Natural killer cell (primary cell): ENCODE results near the gene KLHL25. TPM values are rescaled to one million over a fixed set of nuclear protein-coding genes. Genes with fewer than 3 reads are reported as not detected.

ENCODE experiments used
- ATAC-seq, 3 donors: fragments of 150-1000 bp in 2 of 3; fragments of 200-7000 bp in 1 of 3; cut with Tn5 transposase; 1 replicate in 1 of 3; 2 replicates in 2 of 3; pipeline ENCODE4 v1.10.0; 2021; ENCODE audit warnings: mild to moderate bottlenecking in 2 of 3, moderate library complexity in 2 of 3
- DNase-seq, 2 donors: peaks; one replicate each; pipeline versions ENCODE4 v3.0.0 to v3.0.0-alpha.2; 2013 to 2021; ENCODE audit warnings: mixed read lengths in 1 of 2
- H3K27ac ChIP-seq: one replicate; pipeline ENCODE4 v1.5.1; 2013; ENCODE audit warnings: mild to moderate bottlenecking, low read length
- H3K27me3 ChIP-seq: one replicate; pipeline ENCODE4 v1.6.1; 2013; ENCODE audit warnings: low read length; ENCODE audit not compliant: control insufficient read depth, insufficient read depth
- H3K36me3 ChIP-seq: one replicate; pipeline ENCODE4 v1.6.1; 2013; ENCODE audit warnings: low read length; ENCODE audit not compliant: control insufficient read depth, insufficient read depth
- H3K4me1 ChIP-seq: one replicate; pipeline ENCODE4 v1.6.1; 2013; ENCODE audit warnings: low read length; ENCODE audit not compliant: control insufficient read depth, insufficient read depth
- H3K4me3 ChIP-seq: one replicate; pipeline ENCODE4 v1.5.1; 2013; ENCODE audit warnings: low read length
- H3K9me3 ChIP-seq: one replicate; pipeline ENCODE4 v1.6.1; 2013; ENCODE audit warnings: low read length; ENCODE audit not compliant: control insufficient read depth, insufficient read depth
- H3K27ac Mint-ChIP-seq, 2 donors: one replicate each; pipeline ENCODE4 v1.8.0; 2022; ENCODE audit warnings: mild to moderate bottlenecking in 2 of 2, mixed read lengths in 2 of 2, moderate library complexity in 1 of 2
- H3K27me3 Mint-ChIP-seq, 2 donors: one replicate each; pipeline ENCODE4 v1.8.0; 2022; ENCODE audit warnings: low read depth in 2 of 2, mixed read lengths in 2 of 2
- H3K36me3 Mint-ChIP-seq: one replicate; pipeline ENCODE4 v1.8.0; 2022; ENCODE audit warnings: mixed read lengths
- H3K4me1 Mint-ChIP-seq, 2 donors: one replicate each; pipeline ENCODE4 v1.8.0; 2022; ENCODE audit warnings: mixed read lengths in 2 of 2
- H3K4me3 Mint-ChIP-seq: one replicate; pipeline ENCODE4 v1.8.0; 2022; ENCODE audit warnings: mild to moderate bottlenecking, moderate library complexity, mixed read lengths
- H3K9me3 Mint-ChIP-seq, 2 donors: one replicate each; pipeline ENCODE4 v1.8.0; 2022; ENCODE audit warnings: mixed read lengths in 2 of 2
- CTCF ChIP-seq: fragments of 200-600 bp; IDR thresholded peaks from one replicate; pipeline ENCODE4 v1.8.0; 2022; ENCODE audit warnings: antibody characterized with exemption
- WGBS: methylation state at CpG from one replicate; pipeline ENCODE4 v1.1.7; 2013; ENCODE audit warnings: missing lambda C conversion rate; ENCODE audit not compliant: insufficient coverage; 5-methylcytosine and 5-hydroxymethylcytosine counted together
- intact Hi-C: fragments of 100-400 bp; cut with micrococcal nuclease; formaldehyde crosslinking; loops from one replicate; pipeline ENCODE4 v1.14.2; 2022
- total RNA-seq, 4 donors: library from RNA; stranded (reverse); fragments of 120-200 nt in 1 of 4; gene quantifications; one replicate each; pipeline versions ENCODE4 v1.2.3 to v1.2.4, GENCODE V29; 2013 to 2022

KLHL25 gene
- total RNA-seq, 3 donors from 2014 or later (not counting 1 experiment from before 2014, with no cell fraction given): 6.5 to 16.2 (median 10.4) TPM

- Mint-ChIP-seq H3K36me3 (no peaks in the 10 kb centered on the region), H3K9me3 (no peaks in the 10 kb centered on the region), H3K27me3 (no peaks in the 10 kb centered on the region), H3K27ac (no peak overlapping the region), H3K4me3 (no peak overlapping the region), H3K4me1 (peaks cover 18 to 43% of the 10 kb centered on the region in 2 donors)
- Histone ChIP-seq H3K4me3 (no peak overlapping the region), H3K27ac (no peak overlapping the region), H3K4me1 (peaks cover 15% of the 10 kb centered on the region), H3K9me3 (no peaks in the 10 kb centered on the region), H3K27me3 (no peaks in the 10 kb centered on the region), H3K36me3 (no peaks in the 10 kb centered on the region)
- intact Hi-C loops: no loop called here
- 90% methylated on average over 8 of the region's 8 CpGs for WGBS
- ATAC-seq (no peak), DNase-seq (no peak)
- TF ChIP-seq CTCF: no peak
Observed at GRCh38 chr15:85780225-85780985, 14.3 kb downstream of the KLHL25 start.

- H3K27ac Mint-ChIP-seq: no peak overlapping the region
- H3K36me3 Mint-ChIP-seq: no peaks in the 10 kb centered on the region
- Histone ChIP-seq H3K4me3 (no peak overlapping the region), H3K4me1 (peaks cover 3% of the 10 kb centered on the region), H3K36me3 (no peaks in the 10 kb centered on the region), H3K27ac (no peak overlapping the region), H3K9me3 (no peaks in the 10 kb centered on the region), H3K27me3 (no peaks in the 10 kb centered on the region)
- WGBS: 100% methylated on average over 1 of the region's 1 CpG
- intact Hi-C loops: no loop called here
- H3K4me3 Mint-ChIP-seq: no peak overlapping the region
- ATAC-seq (no peak), DNase-seq (no peak)
- H3K4me1 Mint-ChIP-seq: peaks cover 15 to 32% of the 10 kb centered on the region in 2 donors
- no peaks in the 10 kb centered on the region for H3K9me3 Mint-ChIP-seq
- no peaks in the 10 kb centered on the region for H3K27me3 Mint-ChIP-seq
- TF ChIP-seq CTCF: no peak
Observed at GRCh38 chr15:85779249-85779648, 15.5 kb downstream of the KLHL25 start.

- no peak overlapping the region for H3K27ac Mint-ChIP-seq
- Histone ChIP-seq H3K4me1 (no peaks in the 10 kb centered on the region), H3K27ac (no peak overlapping the region), H3K9me3 (no peaks in the 10 kb centered on the region), H3K4me3 (no peak overlapping the region), H3K27me3 (no peaks in the 10 kb centered on the region), H3K36me3 (no peaks in the 10 kb centered on the region)
- H3K9me3 Mint-ChIP-seq: no peaks in the 10 kb centered on the region
- no peaks in the 10 kb centered on the region for H3K27me3 Mint-ChIP-seq
- no peaks in the 10 kb centered on the region for H3K36me3 Mint-ChIP-seq
- ATAC-seq (no peak), DNase-seq (no peak)
- intact Hi-C loops: no loop called here
- TF ChIP-seq CTCF: no peak
- H3K4me1 Mint-ChIP-seq: peaks cover 12 to 35% of the 10 kb centered on the region in 2 donors
- H3K4me3 Mint-ChIP-seq: no peak overlapping the region
- 86% methylated on average over 10 of the region's 10 CpGs for WGBS
Observed at GRCh38 chr15:85778107-85778776, 16.5 kb downstream of the KLHL25 start.
